Gastrocnemius medialis (tissue), 4 donors: ENCODE data around the gene MICALL2.

Source experiments
- CTCF ChIP-seq, 5 experiments: fragments of 450-650 bp in 3 of 5; fragments of 200-600 bp in 2 of 5; sonication (generic) in 2 of 5; IDR thresholded peaks in 4 of 5; conservative IDR thresholded peaks in 1 of 5; 1 replicate in 4 of 5; 2 replicates in 1 of 5; pipeline ENCODE4 v1.5.1; 2016 to 2019; ENCODE audit warnings: antibody characterized with exemption in 5 of 5, mild to moderate bottlenecking in 3 of 5, moderate library complexity in 3 of 5
- POLR2A ChIP-seq, 2 donors: fragments of 450-650 bp; IDR thresholded peaks; one replicate each; pipeline ENCODE4 v1.6.1; 2017; ENCODE audit warnings: antibody characterized with exemption in 2 of 2, mild to moderate bottlenecking in 2 of 2, moderate library complexity in 2 of 2

- TF ChIP-seq CTCF (IDR thresholded peaks at IDR 0.05 in 4 of 5, conservative IDR thresholded peaks at IDR 0.05 in 1 of 5) (no peak), POLR2A (IDR thresholded peaks at IDR 0.05) (no peak)
Measured at GRCh38 chr7:1430056-1430845, 29.0 kb downstream of the MICALL2 start.
